Daoy (cell line): ENCODE measurements around the gene OR5B21. TPM values are rescaled to one million over a fixed set of nuclear protein-coding genes. Genes with fewer than 3 reads are reported as not detected.

Experiments used
- DNase-seq: peaks from one replicate; pipeline ENCODE4 v3.0.0-alpha.2; 2015; ENCODE audit warnings: low read depth
- total RNA-seq: library from RNA; depleted of rRNA; stranded (reverse); fragments of >200 nt; shearing (Covaris generic); gene quantifications from 2 replicates; pipeline ENCODE4 v1.2.3, GENCODE V29; 2014; rRNA removed

Gene OR5B21
- not detected in 2 replicates for total RNA-seq

GRCh38 chr11:58508005-58508404 lies at the start of gene OR5B21:
Gene OR5B21 (minus strand): TSS chr11:58508105. CDS start chr11:58508105, 0 bp downstream.
- DNase-seq: no peak

GRCh38 chr11:58549644-58550043 lies 41.7 kb upstream of the OR5B21 start:
- no peak for DNase-seq

GRCh38 chr11:58546841-58547240 lies 38.9 kb upstream of the OR5B21 start:
- DNase-seq: no peak

- no peak for DNase-seq
Measured at GRCh38 chr11:58531865-58532341, 24.0 kb upstream of the OR5B21 start.

- no peak for DNase-seq
Measured at GRCh38 chr11:58530236-58530635, 22.3 kb upstream of the OR5B21 start.

- DNase-seq: no peak
Measured at GRCh38 chr11:58527429-58527828, 19.5 kb upstream of the OR5B21 start.

GRCh38 chr11:58526721-58527120 lies 18.8 kb upstream of the OR5B21 start:
- DNase-seq: no peak

- DNase-seq: no peak
Measured at GRCh38 chr11:58525037-58525614, 17.2 kb upstream of the OR5B21 start.

- peak; percentile 55 for DNase-seq
Measured at GRCh38 chr11:58524232-58525036, 16.5 kb upstream of the OR5B21 start.

- DNase-seq: peak; percentile 59
Measured at GRCh38 chr11:58513747-58514367, 6.0 kb upstream of the OR5B21 start.

GRCh38 chr11:58511636-58512035 lies 3.7 kb upstream of the OR5B21 start:
- no peak for DNase-seq

GRCh38 chr11:58509748-58510147 lies 1.8 kb upstream of the OR5B21 start:
- no peak for DNase-seq

- no peak for DNase-seq
Measured at GRCh38 chr11:58508814-58509213, 909 bp upstream of the OR5B21 start.

- DNase-seq: no peak
Measured at GRCh38 chr11:58507355-58507754, 550 bp downstream of the OR5B21 start.

- no peak for DNase-seq
Measured at GRCh38 chr11:58506935-58507334, 970 bp downstream of the OR5B21 start.

GRCh38 chr11:58505849-58506248 lies 2.1 kb downstream of the OR5B21 start:
- no peak for DNase-seq

- DNase-seq: no peak
Measured at GRCh38 chr11:58504232-58504631, 3.7 kb downstream of the OR5B21 start.

GRCh38 chr11:58503361-58503856 lies 4.5 kb downstream of the OR5B21 start:
- no peak for DNase-seq

- no peak for DNase-seq
Measured at GRCh38 chr11:58502004-58502403, 5.9 kb downstream of the OR5B21 start.

- DNase-seq: no peak
Measured at GRCh38 chr11:58498464-58498863, 9.4 kb downstream of the OR5B21 start.

GRCh38 chr11:58497951-58498350 lies 10.0 kb downstream of the OR5B21 start:
- DNase-seq: no peak

GRCh38 chr11:58495906-58496305 lies 12.0 kb downstream of the OR5B21 start:
- no peak for DNase-seq

- DNase-seq: no peak
Measured at GRCh38 chr11:58494101-58494500, 13.8 kb downstream of the OR5B21 start.
